ENCODE data around the gene SEC61G.

GRCh38 chr7:54712820-54713219 is 46.2 kb downstream of the SEC61G start:
- TF ChIP-seq, protein P1, sequence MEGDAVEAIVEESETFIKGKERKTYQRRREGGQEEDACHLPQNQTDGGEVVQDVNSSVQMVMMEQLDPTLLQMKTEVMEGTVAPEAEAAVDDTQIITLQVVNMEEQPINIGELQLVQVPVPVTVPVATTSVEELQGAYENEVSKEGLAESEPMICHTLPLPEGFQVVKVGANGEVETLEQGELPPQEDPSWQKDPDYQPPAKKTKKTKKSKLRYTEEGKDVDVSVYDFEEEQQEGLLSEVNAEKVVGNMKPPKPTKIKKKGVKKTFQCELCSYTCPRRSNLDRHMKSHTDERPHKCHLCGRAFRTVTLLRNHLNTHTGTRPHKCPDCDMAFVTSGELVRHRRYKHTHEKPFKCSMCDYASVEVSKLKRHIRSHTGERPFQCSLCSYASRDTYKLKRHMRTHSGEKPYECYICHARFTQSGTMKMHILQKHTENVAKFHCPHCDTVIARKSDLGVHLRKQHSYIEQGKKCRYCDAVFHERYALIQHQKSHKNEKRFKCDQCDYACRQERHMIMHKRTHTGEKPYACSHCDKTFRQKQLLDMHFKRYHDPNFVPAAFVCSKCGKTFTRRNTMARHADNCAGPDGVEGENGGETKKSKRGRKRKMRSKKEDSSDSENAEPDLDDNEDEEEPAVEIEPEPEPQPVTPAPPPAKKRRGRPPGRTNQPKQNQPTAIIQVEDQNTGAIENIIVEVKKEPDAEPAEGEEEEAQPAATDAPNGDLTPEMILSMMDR (IDR thresholded peaks at IDR 0.05) = no peak
- TF ChIP-seq EZH2 (IDR thresholded peaks at IDR 0.05; ENCODE audit: borderline replicate concordance, insufficient read depth, low read depth, low read length, poor library complexity, severe bottlenecking) = no peak
